MM.1S (cell line): ENCODE data around the gene RBM15B.

Experiments used
- DNase-seq: peaks from one replicate; pipeline ENCODE4 v3.0.0-alpha.2; 2015
- H2AFZ ChIP-seq: fragments of 300-600 bp; sonication (generic); 2 replicates; pipeline ENCODE4 v1.6.0; 2016; ENCODE audit warnings: antibody characterized with exemption, low read length
- H3F3A ChIP-seq: fragments of 300-600 bp; sonication (generic); 2 replicates; pipeline ENCODE4 v1.6.1; 2016; ENCODE audit warnings: mild to moderate bottlenecking, antibody characterized with exemption, low read length, moderate library complexity, mixed read lengths; ENCODE audit not compliant: insufficient read depth
- H3K27ac ChIP-seq: fragments of 300-600 bp; sonication (generic); 2 replicates; pipeline ENCODE4 v1.5.1; 2016; ENCODE audit warnings: mild to moderate bottlenecking, low read length
- H3K27me3 ChIP-seq: fragments of 300-600 bp; sonication (generic); replicated peaks from 2 replicates; pipeline ENCODE4 v1.6.0; 2016; ENCODE audit warnings: low read length; ENCODE audit not compliant: insufficient read depth
- H3K36me3 ChIP-seq: fragments of 300-600 bp; sonication (generic); replicated peaks from 2 replicates; pipeline ENCODE4 v1.6.1; 2016; ENCODE audit warnings: mild to moderate bottlenecking, low read length, mixed read lengths; ENCODE audit not compliant: insufficient read depth
- H3K4me1 ChIP-seq: fragments of 300-600 bp; sonication (generic); 2 replicates; pipeline ENCODE4 v1.6.1; 2016; ENCODE audit warnings: low read length, mixed read lengths
- H3K4me2 ChIP-seq: fragments of 300-600 bp; sonication (generic); 2 replicates; pipeline ENCODE4 v1.6.0; 2016; ENCODE audit warnings: low read depth, low read length
- H3K4me3 ChIP-seq: fragments of 300-600 bp; sonication (generic); 2 replicates; pipeline ENCODE4 v1.5.1; 2016; ENCODE audit warnings: low read length, mixed read lengths
- H3K79me2 ChIP-seq: fragments of 300-600 bp; sonication (generic); 2 replicates; pipeline ENCODE4 v1.6.1; 2016; ENCODE audit warnings: mixed run types, low read length, mixed read lengths
- H3K9ac ChIP-seq: fragments of 300-600 bp; sonication (generic); 2 replicates; pipeline ENCODE4 v1.6.1; 2016; ENCODE audit warnings: low read length, mixed read lengths
- H3K9me2 ChIP-seq: fragments of 300-600 bp; sonication (generic); replicated peaks from 2 replicates; pipeline ENCODE4 v1.6.1; 2016; ENCODE audit warnings: mild to moderate bottlenecking, low read length, mixed read lengths; ENCODE audit not compliant: insufficient read depth
- H3K9me3 ChIP-seq: fragments of 300-600 bp; sonication (generic); replicated peaks from 2 replicates; pipeline ENCODE4 v1.6.1; 2016; ENCODE audit warnings: mild to moderate bottlenecking, low read length, mixed read lengths; ENCODE audit not compliant: insufficient read depth
- H4K20me1 ChIP-seq: fragments of 300-600 bp; sonication (generic); 2 replicates; pipeline ENCODE4 v1.6.1; 2016; ENCODE audit warnings: mild to moderate bottlenecking, low read length, moderate library complexity, mixed read lengths; ENCODE audit not compliant: insufficient read depth
- CTCF ChIP-seq: fragments of 300-600 bp; sonication (generic); IDR thresholded peaks from 2 replicates; pipeline ENCODE4 v1.5.1; 2016; ENCODE audit warnings: antibody characterized with exemption, low read length, mixed read lengths
- EZH2 ChIP-seq: fragments of 300-600 bp; sonication (generic); optimal IDR thresholded peaks from 2 replicates; pipeline ENCODE3; 2017; ENCODE audit warnings: low read depth, mild to moderate bottlenecking, antibody characterized with exemption, low read length, mixed read lengths
- EZH2phosphoT487 ChIP-seq: fragments of 300-600 bp; sonication (generic); IDR thresholded peaks from 2 replicates; pipeline ENCODE4 v1.6.1; 2018; ENCODE audit warnings: antibody characterized with exemption, low read length

RBM15B gene

GRCh38 chr3:51391075-51391565, at the start of gene RBM15B:
RBM15B (plus strand) TSS chr3:51391285; CDS start chr3:51391400, 115 bp downstream.
- Histone ChIP-seq H3K27ac (peak within 1 kb of the TSS; percentile 54; the same call in 1 of the 2 replicates), H3K9me3 (no peaks in the 10 kb centered on the region), H3K9me2 (no peaks in the 10 kb centered on the region), H3K79me2 (peaks cover 76% of the 10 kb centered on the region), H3F3A (peaks cover 40% of the 10 kb centered on the region), H3K36me3 (peaks cover 14% of the 10 kb centered on the region), H3K27me3 (no peaks in the 10 kb centered on the region), H3K4me2 (peak within 1 kb of the TSS; percentile 96), H3K4me1 (peaks cover 44% of the 10 kb centered on the region), H3K4me3 (peak within 1 kb of the TSS; percentile 88), H4K20me1 (0 out of 2 replicates have a peak, but pooled peaks cover 8% of the 10 kb centered on the region), H2AFZ (peak within 1 kb of the TSS; percentile 41), H3K9ac (peak within 1 kb of the TSS; percentile 87)
- TF ChIP-seq CTCF (peak; percentile 84), EZH2 (no peak), EZH2phosphoT487 (no peak)
- DNase-seq: peak; percentile 97

DNA sequence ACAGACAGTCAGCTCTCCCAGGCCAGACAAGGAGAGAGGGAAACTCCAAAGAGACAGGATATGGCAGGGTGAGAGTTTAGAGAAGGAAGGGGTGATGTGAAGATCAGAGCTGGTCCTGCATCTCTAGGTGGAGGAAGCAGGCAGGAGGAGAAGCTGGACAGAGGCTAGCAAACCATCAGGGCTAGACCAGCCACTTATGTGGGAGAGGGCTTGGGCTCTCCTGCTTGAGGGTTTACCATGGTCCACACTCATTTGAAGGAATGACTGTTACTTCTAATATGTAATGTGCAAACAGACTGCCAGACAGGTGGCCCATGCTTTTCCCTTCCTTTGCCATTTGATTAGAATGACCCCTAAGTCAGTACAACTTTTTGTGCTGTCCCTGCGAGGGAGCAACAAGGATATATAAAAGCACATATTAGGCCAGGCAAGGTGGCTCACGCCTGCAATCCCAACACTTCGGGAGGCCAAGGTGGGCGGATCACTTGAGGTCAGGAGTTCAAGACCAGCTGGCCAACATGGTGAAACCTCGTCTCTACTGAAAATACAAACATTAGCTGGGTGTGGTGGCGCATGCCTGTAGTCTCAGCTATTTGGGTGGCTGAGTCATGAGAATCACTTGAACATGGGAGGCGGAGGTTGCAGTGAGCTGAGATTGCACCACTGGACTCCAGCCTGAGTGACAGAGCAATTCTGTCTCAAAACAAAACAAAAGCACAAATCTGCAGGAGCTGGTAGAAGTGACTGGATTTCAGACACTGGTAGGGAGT, 47.0 kb upstream of the RBM15B start:
- no peak for TF ChIP-seq CTCF
- TF ChIP-seq EZH2phosphoT487: no peak
- TF ChIP-seq EZH2: no peak
- Histone ChIP-seq H3K4me1 (no peaks in the 10 kb centered on the region), H3K79me2 (no peaks in the 10 kb centered on the region), H3K4me2 (no peak overlapping the region), H3K27me3 (no peaks in the 10 kb centered on the region), H3K4me3 (no peak overlapping the region), H2AFZ (no peak overlapping the region), H3K9me3 (no peaks in the 10 kb centered on the region), H3F3A (no peaks in the 10 kb centered on the region), H4K20me1 (no peaks in the 10 kb centered on the region), H3K27ac (no peak overlapping the region), H3K9me2 (no peaks in the 10 kb centered on the region), H3K9ac (no peak overlapping the region), H3K36me3 (no peaks in the 10 kb centered on the region)
- DNase-seq: no peak

DNA sequence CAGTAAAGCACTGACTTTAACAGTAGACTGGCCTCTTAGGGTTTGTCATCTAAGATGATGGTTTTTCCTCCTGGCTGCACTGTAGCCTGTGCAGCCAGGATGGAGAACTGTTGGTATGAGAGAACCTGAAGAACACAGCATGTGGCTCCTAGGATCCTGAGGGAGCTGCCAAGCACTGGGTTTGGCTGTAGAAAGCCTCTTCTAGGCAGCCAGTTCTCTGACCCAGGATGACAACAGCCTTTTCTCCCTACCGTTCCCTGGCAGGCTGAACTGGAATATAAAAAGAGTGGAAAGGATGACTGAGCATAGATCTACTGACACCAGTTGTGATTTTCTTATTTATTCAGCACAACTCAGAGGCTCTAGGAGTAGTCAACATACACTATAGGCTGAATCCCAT, 40.3 kb upstream of the RBM15B start:
- H3K4me3 ChIP-seq: no peak overlapping the region
- no peak for DNase-seq
- no peak overlapping the region for H3K27ac ChIP-seq
- H3K79me2 ChIP-seq: no peaks in the 10 kb centered on the region
- no peak overlapping the region for H3K9ac ChIP-seq
- no peaks in the 10 kb centered on the region for H3K4me1 ChIP-seq
- TF ChIP-seq CTCF (no peak), EZH2 (no peak), EZH2phosphoT487 (no peak)
- no peaks in the 10 kb centered on the region for H3F3A ChIP-seq
- H2AFZ ChIP-seq: no peak overlapping the region
- no peaks in the 10 kb centered on the region for H4K20me1 ChIP-seq
- H3K9me2 ChIP-seq: no peaks in the 10 kb centered on the region
- H3K9me3 ChIP-seq: no peaks in the 10 kb centered on the region
- no peaks in the 10 kb centered on the region for H3K36me3 ChIP-seq
- H3K4me2 ChIP-seq: no peak overlapping the region
- no peaks in the 10 kb centered on the region for H3K27me3 ChIP-seq
